SK-N-SH (cell line): ENCODE results near the gene MOV10L1. TPM values are rescaled to one million over a fixed set of nuclear protein-coding genes. Genes with fewer than 3 reads are reported as not detected.
"Not testable (repeated sequence)": the region's sequence is repeated elsewhere in the genome, so short reads cannot be mapped to it uniquely, and the experiment has no call there.

Source experiments
- CTCF ChIA-PET: fragments of 300-600, 350-600 bp; formaldehyde crosslinking; extraction: SDS; loops from one replicate; lab custom pipeline; 2021; lab: Yijun Ruan, JAX
- POLR2A ChIA-PET: fragments of 350-600 bp; sonication (Branson Sonifier 250); formaldehyde crosslinking; extraction: SDS; loops from one replicate; lab custom pipeline; 2020; ENCODE audit warnings: antibody characterized with exemption, inconsistent platforms; lab: Yijun Ruan, JAX
- DNase-seq: peaks from one replicate; pipeline ENCODE4 v3.0.0; 2012
- H2AFZ ChIP-seq: fragments of 200-600 bp; sonication (generic); 2 replicates; pipeline ENCODE4 v1.8.1; 2016; ENCODE audit warnings: antibody characterized with exemption, mild to moderate bottlenecking, low read depth
- H3F3A ChIP-seq: fragments of 200-600 bp; sonication (generic); replicated peaks from 2 replicates; pipeline ENCODE3; 2016; ENCODE audit warnings: antibody characterized with exemption, mild to moderate bottlenecking; ENCODE audit not compliant: insufficient read depth
- H3K27ac ChIP-seq, 2 experiments: fragments of 200-500 bp in 1 of 2; fragments of 200-600 bp in 1 of 2; sonication (Bioruptor generic) in 1 of 2; sonication (generic), shearing (Covaris generic) in 1 of 2; 2 replicates each; pipeline versions ENCODE4 v1.5.1 to v1.6.1; 2014 to 2016; ENCODE audit warnings: low read depth in 2 of 2, inconsistent platforms in 1 of 2, low read length in 1 of 2, mild to moderate bottlenecking in 1 of 2, mixed read lengths in 1 of 2
- H3K27me3 ChIP-seq: fragments of 200-600 bp; sonication (generic), shearing (Covaris generic); 2 replicates; pipeline ENCODE4 v1.6.1; 2016; ENCODE audit warnings: mixed run types; ENCODE audit not compliant: insufficient read depth
- H3K36me3 ChIP-seq, 2 experiments: fragments of 200-500 bp in 1 of 2; fragments of 200-600 bp in 1 of 2; sonication (Bioruptor generic) in 1 of 2; sonication (generic) in 1 of 2; replicated peaks in 1 of 2; 2 replicates each; pipeline versions ENCODE3 to v1.5.1; 2014 to 2016; ENCODE audit warnings: low read length in 1 of 2, mild to moderate bottlenecking in 1 of 2; ENCODE audit not compliant: insufficient read depth in 2 of 2, control insufficient read depth in 1 of 2
- H3K4me1 ChIP-seq, 2 experiments: fragments of 200-500 bp in 1 of 2; fragments of 200-600 bp in 1 of 2; sonication (Bioruptor generic) in 1 of 2; sonication (generic), shearing (Covaris generic) in 1 of 2; 2 replicates each; pipeline versions ENCODE4 v1.5.1 to v1.6.1; 2014 to 2016; ENCODE audit warnings: low read depth in 1 of 2, low read length in 1 of 2, mixed run types in 1 of 2; ENCODE audit not compliant: insufficient read depth in 2 of 2, control insufficient read depth in 1 of 2
- H3K4me2 ChIP-seq: fragments of 200-600 bp; sonication (generic), shearing (Covaris generic); 2 replicates; pipeline ENCODE4 v1.6.1; 2017; ENCODE audit warnings: mixed run types
- H3K4me3 ChIP-seq, 2 experiments: fragments of 200-500 bp in 1 of 2; fragments of 200-600 bp in 1 of 2; sonication (Bioruptor generic) in 1 of 2; sonication (generic), shearing (Covaris generic) in 1 of 2; 2 replicates each; pipeline versions ENCODE4 v1.5.1 to v1.8.1; 2014 to 2016; ENCODE audit warnings: low read depth in 2 of 2, inconsistent platforms in 1 of 2, low read length in 1 of 2, mild to moderate bottlenecking in 1 of 2, mixed read lengths in 1 of 2, moderate library complexity in 1 of 2
- H3K79me2 ChIP-seq: fragments of 200-600 bp; sonication (generic); 2 replicates; pipeline ENCODE4 v1.8.1; 2017; ENCODE audit warnings: mild to moderate bottlenecking; ENCODE audit not compliant: insufficient read depth
- H3K9ac ChIP-seq: fragments of 200-600 bp; sonication (generic); 2 replicates; pipeline ENCODE4 v1.6.1; 2017; ENCODE audit warnings: mixed run types
- H3K9me2 ChIP-seq: fragments of 200-600 bp; sonication (generic); 2 replicates; pipeline ENCODE4 v1.6.1; 2017; ENCODE audit warnings: mixed run types
- H3K9me3 ChIP-seq: fragments of 200-600 bp; sonication (generic); 2 replicates; pipeline ENCODE4 v1.6.1; 2017; ENCODE audit warnings: mixed run types, mild to moderate bottlenecking, moderate library complexity
- H4K20me1 ChIP-seq: fragments of 200-600 bp; sonication (generic); 2 replicates; pipeline ENCODE4 v1.6.1; 2017; ENCODE audit warnings: mild to moderate bottlenecking, mixed run types; ENCODE audit not compliant: insufficient read depth
- FOXJ3 ChIP-seq: sonication (generic); formaldehyde crosslinking; IDR thresholded peaks from 2 replicates; pipeline ENCODE4 v1.5.1; 2020; ENCODE audit warnings: mild to moderate bottlenecking, missing genetic modification reagents
- FOXM1 ChIP-seq: IDR thresholded peaks from 2 replicates; pipeline ENCODE4 v1.4.0; 2012; ENCODE audit warnings: low read depth, mild to moderate bottlenecking
- RAD21 ChIP-seq: IDR thresholded peaks from 2 replicates; pipeline ENCODE4 v1.6.1; 2012; ENCODE audit warnings: mild to moderate bottlenecking, low read length
- RCOR1 ChIP-seq: fragments of 150-350 bp; IDR thresholded peaks from 2 replicates; pipeline ENCODE4 v1.6.1; 2017; ENCODE audit warnings: antibody characterized with exemption, low read length
- RFX5 ChIP-seq: IDR thresholded peaks from 2 replicates; pipeline ENCODE4 v1.6.1; 2012; ENCODE audit warnings: mild to moderate bottlenecking, improper control_type of control experiment, low read length
- RXRA ChIP-seq: IDR thresholded peaks from 2 replicates; pipeline ENCODE4 v1.4.0; 2012; ENCODE audit warnings: low read depth, mild to moderate bottlenecking, borderline replicate concordance
- SIN3A ChIP-seq: IDR thresholded peaks from 2 replicates; pipeline ENCODE4 v1.6.1; 2012; ENCODE audit warnings: low read depth, mild to moderate bottlenecking, low read length, moderate library complexity, borderline replicate concordance
- SMC3 ChIP-seq: IDR thresholded peaks from 2 replicates; pipeline ENCODE4 v1.6.1; 2012; ENCODE audit warnings: low read depth, low read length, improper control_type of control experiment
- TAF1 ChIP-seq: IDR thresholded peaks from 2 replicates; pipeline ENCODE4 v1.6.1; 2012; ENCODE audit warnings: low read depth, mild to moderate bottlenecking, low read length, moderate library complexity, borderline replicate concordance
- ZBTB33 ChIP-seq: IDR thresholded peaks from 2 replicates; pipeline ENCODE4 v1.4.0; 2012; ENCODE audit warnings: low read depth, borderline replicate concordance
- WGBS: methylation state at CpG from one replicate; pipeline ENCODE4 v1.1.6; 2017; ENCODE audit warnings: low lambda C conversion rate; 5-methylcytosine and 5-hydroxymethylcytosine counted together
- polyA plus RNA-seq, 3 experiments: library from polyadenylated mRNA; depleted of rRNA; stranded (reverse); fragments of >200 nt; gene quantifications; 2 replicates each; pipeline ENCODE4 v1.2.3, GENCODE V29; 2012
- TF ChIP-seq, protein P1 (sequence below): IDR thresholded peaks from 2 replicates; pipeline ENCODE4 v1.6.1; 2012; ENCODE audit warnings: mild to moderate bottlenecking, low read depth, low read length, moderate library complexity
- TF ChIP-seq, protein P2 (sequence below): fragments of 150-350 bp; IDR thresholded peaks from 2 replicates; pipeline ENCODE4 v1.6.1; 2016; ENCODE audit warnings: mild to moderate bottlenecking, low read depth, low read length
- TF ChIP-seq, protein P3 (sequence below): fragments of 200-600 bp; sonication (generic); IDR thresholded peaks from 2 replicates; pipeline ENCODE4 v1.6.1; 2017; ENCODE audit warnings: antibody characterized with exemption, mild to moderate bottlenecking, moderate library complexity
- TF ChIP-seq, protein P4 (sequence below): fragments of 150-350 bp; IDR thresholded peaks from 2 replicates; pipeline ENCODE4 v1.6.1; 2017; ENCODE audit warnings: antibody characterized with exemption, low read length, low read depth, borderline replicate concordance
- TF ChIP-seq, protein P5 (sequence below): IDR thresholded peaks from 2 replicates; pipeline ENCODE4 v1.4.0; 2012; ENCODE audit warnings: low read depth

MOV10L1 gene
- polyA plus RNA-seq, 1 of the 3 experiments (the other 2 are of a cell fraction): 2.1 TPM

- TF ChIP-seq, protein P1, sequence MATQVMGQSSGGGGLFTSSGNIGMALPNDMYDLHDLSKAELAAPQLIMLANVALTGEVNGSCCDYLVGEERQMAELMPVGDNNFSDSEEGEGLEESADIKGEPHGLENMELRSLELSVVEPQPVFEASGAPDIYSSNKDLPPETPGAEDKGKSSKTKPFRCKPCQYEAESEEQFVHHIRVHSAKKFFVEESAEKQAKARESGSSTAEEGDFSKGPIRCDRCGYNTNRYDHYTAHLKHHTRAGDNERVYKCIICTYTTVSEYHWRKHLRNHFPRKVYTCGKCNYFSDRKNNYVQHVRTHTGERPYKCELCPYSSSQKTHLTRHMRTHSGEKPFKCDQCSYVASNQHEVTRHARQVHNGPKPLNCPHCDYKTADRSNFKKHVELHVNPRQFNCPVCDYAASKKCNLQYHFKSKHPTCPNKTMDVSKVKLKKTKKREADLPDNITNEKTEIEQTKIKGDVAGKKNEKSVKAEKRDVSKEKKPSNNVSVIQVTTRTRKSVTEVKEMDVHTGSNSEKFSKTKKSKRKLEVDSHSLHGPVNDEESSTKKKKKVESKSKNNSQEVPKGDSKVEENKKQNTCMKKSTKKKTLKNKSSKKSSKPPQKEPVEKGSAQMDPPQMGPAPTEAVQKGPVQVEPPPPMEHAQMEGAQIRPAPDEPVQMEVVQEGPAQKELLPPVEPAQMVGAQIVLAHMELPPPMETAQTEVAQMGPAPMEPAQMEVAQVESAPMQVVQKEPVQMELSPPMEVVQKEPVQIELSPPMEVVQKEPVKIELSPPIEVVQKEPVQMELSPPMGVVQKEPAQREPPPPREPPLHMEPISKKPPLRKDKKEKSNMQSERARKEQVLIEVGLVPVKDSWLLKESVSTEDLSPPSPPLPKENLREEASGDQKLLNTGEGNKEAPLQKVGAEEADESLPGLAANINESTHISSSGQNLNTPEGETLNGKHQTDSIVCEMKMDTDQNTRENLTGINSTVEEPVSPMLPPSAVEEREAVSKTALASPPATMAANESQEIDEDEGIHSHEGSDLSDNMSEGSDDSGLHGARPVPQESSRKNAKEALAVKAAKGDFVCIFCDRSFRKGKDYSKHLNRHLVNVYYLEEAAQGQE: no peak
- TF ChIP-seq RXRA: no peak
- TF ChIP-seq RFX5: no peak
- no peak for TF ChIP-seq SMC3
- TF ChIP-seq FOXM1: no peak
- no peak for TF ChIP-seq RAD21
- TF ChIP-seq, protein P2, sequence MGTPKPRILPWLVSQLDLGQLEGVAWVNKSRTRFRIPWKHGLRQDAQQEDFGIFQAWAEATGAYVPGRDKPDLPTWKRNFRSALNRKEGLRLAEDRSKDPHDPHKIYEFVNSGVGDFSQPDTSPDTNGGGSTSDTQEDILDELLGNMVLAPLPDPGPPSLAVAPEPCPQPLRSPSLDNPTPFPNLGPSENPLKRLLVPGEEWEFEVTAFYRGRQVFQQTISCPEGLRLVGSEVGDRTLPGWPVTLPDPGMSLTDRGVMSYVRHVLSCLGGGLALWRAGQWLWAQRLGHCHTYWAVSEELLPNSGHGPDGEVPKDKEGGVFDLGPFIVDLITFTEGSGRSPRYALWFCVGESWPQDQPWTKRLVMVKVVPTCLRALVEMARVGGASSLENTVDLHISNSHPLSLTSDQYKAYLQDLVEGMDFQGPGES: no peak
- no peak for TF ChIP-seq RCOR1
These were observed 3.3 kb upstream of the MOV10L1 start (continued) for GRCh38 chr22:50086526-50086925.

DNA sequence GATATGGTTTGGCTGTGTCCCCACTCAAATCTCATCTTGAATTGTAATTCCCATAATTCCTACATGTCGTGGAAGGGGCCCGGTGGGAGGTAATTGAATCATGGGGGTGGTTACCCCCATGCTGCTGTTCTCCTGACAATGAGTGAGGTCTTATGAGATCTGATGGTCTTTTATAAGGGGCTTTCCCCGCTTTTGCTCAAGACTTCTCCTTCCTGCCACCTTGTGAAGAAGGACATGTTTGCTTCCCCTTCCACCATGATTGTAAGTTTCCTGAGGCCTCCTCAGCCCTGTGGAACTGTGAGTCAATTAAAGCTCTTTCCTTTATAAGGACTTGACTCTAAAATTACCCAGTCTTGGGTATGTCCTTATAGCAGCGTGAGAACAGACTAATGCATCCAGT lies 2.8 kb upstream of the MOV10L1 start:
- H4K20me1 ChIP-seq, H2AFZ ChIP-seq, DNase-seq, H3K79me2 ChIP-seq, POLR2A ChIA-PET, H3K9ac ChIP-seq, H3K27me3 ChIP-seq, H3K9me2 ChIP-seq, H3F3A ChIP-seq, H3K4me3 ChIP-seq, H3K9me3 ChIP-seq, H3K36me3 ChIP-seq, H3K27ac ChIP-seq, H3K4me2 ChIP-seq: not testable (repeated sequence)
- CTCF ChIA-PET: interaction anchor here (1.5 to 1.8 kb wide), 2 partner anchors 18 to 156 kb away, joined by 4 to 5 read pairs; no protein-coding TSS in a partner anchor
- peaks cover 0 to 24% of the 10 kb centered on the region in 2 experiments; a peak in 1 of 4 replicates for H3K4me1 ChIP-seq
- WGBS: 80% methylated on average over 4 of the region's 4 CpGs

- CTCF ChIA-PET: interaction anchor here (1.8 kb wide), 1 partner anchor 17 kb away, joined by 4 read pairs; no protein-coding TSS in a partner anchor
- 67% methylated on average over 7 of the region's 12 CpGs for WGBS
- TF ChIP-seq RFX5: no peak
- TF ChIP-seq, protein P3, sequence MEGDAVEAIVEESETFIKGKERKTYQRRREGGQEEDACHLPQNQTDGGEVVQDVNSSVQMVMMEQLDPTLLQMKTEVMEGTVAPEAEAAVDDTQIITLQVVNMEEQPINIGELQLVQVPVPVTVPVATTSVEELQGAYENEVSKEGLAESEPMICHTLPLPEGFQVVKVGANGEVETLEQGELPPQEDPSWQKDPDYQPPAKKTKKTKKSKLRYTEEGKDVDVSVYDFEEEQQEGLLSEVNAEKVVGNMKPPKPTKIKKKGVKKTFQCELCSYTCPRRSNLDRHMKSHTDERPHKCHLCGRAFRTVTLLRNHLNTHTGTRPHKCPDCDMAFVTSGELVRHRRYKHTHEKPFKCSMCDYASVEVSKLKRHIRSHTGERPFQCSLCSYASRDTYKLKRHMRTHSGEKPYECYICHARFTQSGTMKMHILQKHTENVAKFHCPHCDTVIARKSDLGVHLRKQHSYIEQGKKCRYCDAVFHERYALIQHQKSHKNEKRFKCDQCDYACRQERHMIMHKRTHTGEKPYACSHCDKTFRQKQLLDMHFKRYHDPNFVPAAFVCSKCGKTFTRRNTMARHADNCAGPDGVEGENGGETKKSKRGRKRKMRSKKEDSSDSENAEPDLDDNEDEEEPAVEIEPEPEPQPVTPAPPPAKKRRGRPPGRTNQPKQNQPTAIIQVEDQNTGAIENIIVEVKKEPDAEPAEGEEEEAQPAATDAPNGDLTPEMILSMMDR: no peak
- TF ChIP-seq RAD21: no peak
- TF ChIP-seq, protein P4, sequence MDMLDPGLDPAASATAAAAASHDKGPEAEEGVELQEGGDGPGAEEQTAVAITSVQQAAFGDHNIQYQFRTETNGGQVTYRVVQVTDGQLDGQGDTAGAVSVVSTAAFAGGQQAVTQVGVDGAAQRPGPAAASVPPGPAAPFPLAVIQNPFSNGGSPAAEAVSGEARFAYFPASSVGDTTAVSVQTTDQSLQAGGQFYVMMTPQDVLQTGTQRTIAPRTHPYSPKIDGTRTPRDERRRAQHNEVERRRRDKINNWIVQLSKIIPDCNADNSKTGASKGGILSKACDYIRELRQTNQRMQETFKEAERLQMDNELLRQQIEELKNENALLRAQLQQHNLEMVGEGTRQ: no peak
- no peak for TF ChIP-seq ZBTB33
- no peak for TF ChIP-seq FOXJ3
- TF ChIP-seq SIN3A: no peak
- TF ChIP-seq, protein P5, sequence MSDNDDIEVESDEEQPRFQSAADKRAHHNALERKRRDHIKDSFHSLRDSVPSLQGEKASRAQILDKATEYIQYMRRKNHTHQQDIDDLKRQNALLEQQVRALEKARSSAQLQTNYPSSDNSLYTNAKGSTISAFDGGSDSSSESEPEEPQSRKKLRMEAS: no peak
- TF ChIP-seq FOXM1: no peak
- no peak for TF ChIP-seq TAF1
These were observed 2.2 kb upstream of the MOV10L1 start for GRCh38 chr22:50087646-50088045.

More at GRCh38 chr22:50087646-50088045, 2.2 kb upstream of the MOV10L1 start:
- Histone ChIP-seq H3K9me3 (no peaks in the 10 kb centered on the region; the same call in 1 of the 2 replicates), H4K20me1 (no peaks in the 10 kb centered on the region), H3F3A (no peaks in the 10 kb centered on the region), H3K4me3 (no peak overlapping the region), H3K4me2 (no peak overlapping the region), H3K4me1 (peaks cover 0 to 22% of the 10 kb centered on the region in 2 experiments; a peak in 1 of 4 replicates), H3K27ac (no peak overlapping the region), H3K36me3 (no peaks in the 10 kb centered on the region), H3K9me2 (no peaks in the 10 kb centered on the region), H3K9ac (no peak overlapping the region), H3K79me2 (no peaks in the 10 kb centered on the region), H3K27me3 (no peaks in the 10 kb centered on the region), H2AFZ (no peak overlapping the region)
- POLR2A ChIA-PET: no interaction called here
- DNase-seq: no peak
